NB4 (cell line): ENCODE results near the gene TET2.

Source experiments
- DNase-seq: peaks from one replicate; pipeline ENCODE4 v3.0.0; 2010; ENCODE audit warnings: low read depth
- H3K4me3 ChIP-seq: one replicate; pipeline ENCODE4 v1.5.1; 2011; ENCODE audit warnings: mild to moderate bottlenecking, low read depth, low read length, moderate library complexity
- CTCF ChIP-seq: IDR thresholded peaks from one replicate; pipeline ENCODE4 v1.5.1; 2012; ENCODE audit warnings: low read depth, low read length
- MAX ChIP-seq: IDR thresholded peaks from 2 replicates; pipeline ENCODE4 v1.6.1; 2011; ENCODE audit warnings: low read depth, low read length
- MYC ChIP-seq: IDR thresholded peaks from 2 replicates; pipeline ENCODE4 v1.6.1; 2011; ENCODE audit warnings: low read depth, low read length
- POLR2A ChIP-seq: IDR thresholded peaks from 2 replicates; pipeline ENCODE4 v1.6.1; 2011; ENCODE audit warnings: mild to moderate bottlenecking; ENCODE audit not compliant: insufficient read length; ENCODE audit errors: extremely low read depth

TET2 gene

GRCh38 chr4:105158837-105159236, 12.2 kb downstream of the TET2 start:
- no peak for DNase-seq
- no peak overlapping the region for H3K4me3 ChIP-seq

GRCh38 chr4:105162123-105162796, 15.6 kb downstream of the TET2 start:
- DNase-seq = no peak
- no peak for TF ChIP-seq MYC
- no peak for TF ChIP-seq MAX
- TF ChIP-seq POLR2A = no peak
- TF ChIP-seq CTCF = no peak
- no peak overlapping the region for H3K4me3 ChIP-seq

More at GRCh38 chr4:105158837-105159236, 12.2 kb downstream of the TET2 start:
- TF ChIP-seq POLR2A (no peak), MYC (no peak), MAX (no peak), CTCF (no peak)

GRCh38 chr4:105164548-105164947, 17.9 kb downstream of the TET2 start:
- no peak for DNase-seq
- TF ChIP-seq CTCF (no peak), POLR2A (no peak), MAX (no peak)
- no peak overlapping the region for H3K4me3 ChIP-seq

- no peak for TF ChIP-seq MYC
- no peak for TF ChIP-seq CTCF
- TF ChIP-seq MAX = no peak
- no peak for TF ChIP-seq POLR2A
- H3K4me3 ChIP-seq = no peak overlapping the region
- DNase-seq = no peak
These were observed 19.4 kb downstream of the TET2 start for GRCh38 chr4:105166066-105166465.

GRCh38 chr4:105170711-105171110, 24.0 kb downstream of the TET2 start:
- no peak for TF ChIP-seq MYC
- TF ChIP-seq MAX = no peak
- no peak for TF ChIP-seq POLR2A
- TF ChIP-seq CTCF = no peak
- DNase-seq = peak; percentile 21
- H3K4me3 ChIP-seq = no peak overlapping the region

GRCh38 chr4:105171912-105172311, 25.2 kb downstream of the TET2 start:
- no peak for DNase-seq
- TF ChIP-seq MYC = no peak
- TF ChIP-seq MAX = no peak
- no peak for TF ChIP-seq CTCF
- TF ChIP-seq POLR2A = no peak
- no peak overlapping the region for H3K4me3 ChIP-seq
